SK-N-SH treated with all-trans-retinoic acid at 6 μM for 48 hours (cell line): ENCODE measurements around the gene SPCS2.
"Not testable (repeated sequence)": the region's sequence is repeated elsewhere in the genome, so short reads cannot be mapped to it uniquely, and the experiment has no call there.

ENCODE experiments used
- ATAC-seq: fragments of 200-7000 bp; cut with Tn5 transposase; 3 replicates; pipeline ENCODE4 v1.9.1; 2020; ENCODE audit warnings: mild to moderate bottlenecking, moderate library complexity
- ARNTL ChIP-seq: fragments of 450-650 bp; formaldehyde crosslinking; IDR thresholded peaks from 2 replicates; pipeline ENCODE4 v1.5.0; 2020; ENCODE audit warnings: low read depth, mild to moderate bottlenecking, moderate library complexity, borderline replicate concordance
- BACH2 ChIP-seq: fragments of 250-450 bp; sonication (Bioruptor Pico); IDR thresholded peaks from 2 replicates; pipeline ENCODE4 v1.9.0; 2021; ENCODE audit warnings: mild to moderate bottlenecking, borderline replicate concordance
- CSDC2 ChIP-seq: fragments of 250-450 bp; sonication (Bioruptor Pico); IDR thresholded peaks from 2 replicates; pipeline ENCODE4 v1.5.0; 2020; ENCODE audit warnings: mild to moderate bottlenecking, moderate library complexity
- ESRRG ChIP-seq: fragments of 250-450 bp; sonication (Bioruptor Pico); IDR thresholded peaks from 2 replicates; pipeline ENCODE4 v1.6.1; 2021; ENCODE audit warnings: mild to moderate bottlenecking
- GLIS3 ChIP-seq: fragments of 250-450 bp; sonication (Bioruptor Pico); IDR thresholded peaks from 2 replicates; pipeline ENCODE4 v1.5.0; 2020; ENCODE audit warnings: mild to moderate bottlenecking, moderate library complexity
- ISL1 ChIP-seq: fragments of 250-450 bp; sonication (Bioruptor Pico); IDR thresholded peaks from 2 replicates; pipeline ENCODE4 v2.1.2; 2022; ENCODE audit warnings: mild to moderate bottlenecking, moderate library complexity
- OSR1 ChIP-seq: fragments of 250-450 bp; sonication (Bioruptor Pico); IDR thresholded peaks from 2 replicates; pipeline ENCODE4 v1.8.0; 2022; ENCODE audit warnings: moderate library complexity, mild to moderate bottlenecking, inconsistent platforms
- POU6F1 ChIP-seq: fragments of 250-450 bp; sonication (Bioruptor Pico); IDR thresholded peaks from 2 replicates; pipeline ENCODE4 v1.8.0; 2021; ENCODE audit warnings: low read depth, mild to moderate bottlenecking, moderate library complexity, borderline replicate concordance
- PPARA ChIP-seq: fragments of 250-450 bp; sonication (Bioruptor Pico); IDR thresholded peaks from 2 replicates; pipeline ENCODE4 v1.5.0; 2020; ENCODE audit warnings: mild to moderate bottlenecking, borderline replicate concordance
- RARB ChIP-seq: fragments of 250-450 bp; sonication (Bioruptor Pico); IDR thresholded peaks from 2 replicates; pipeline ENCODE4 v1.8.0; 2021; ENCODE audit warnings: mild to moderate bottlenecking, moderate library complexity
- SNAI2 ChIP-seq: fragments of 250-450 bp; sonication (Bioruptor Pico); IDR thresholded peaks from 2 replicates; pipeline ENCODE4 v1.5.0; 2020; ENCODE audit warnings: mild to moderate bottlenecking, moderate library complexity
- TCF4 ChIP-seq: fragments of 250-450 bp; sonication (Bioruptor Pico); IDR thresholded peaks from 2 replicates; pipeline ENCODE4 v1.8.0; 2021; ENCODE audit warnings: mild to moderate bottlenecking, moderate library complexity, borderline replicate concordance
- TSHZ2 ChIP-seq: fragments of 250-450 bp; sonication (Bioruptor Pico); IDR thresholded peaks from 2 replicates; pipeline ENCODE4 v1.5.0; 2020; ENCODE audit warnings: mild to moderate bottlenecking, moderate library complexity
- ZC3H10 ChIP-seq: fragments of 250-450 bp; sonication (Bioruptor Pico); IDR thresholded peaks from 2 replicates; pipeline ENCODE4 v1.5.1; 2021; ENCODE audit warnings: mild to moderate bottlenecking, moderate library complexity
- ZFP3 ChIP-seq: fragments of 250-450 bp; sonication (Bioruptor Pico); IDR thresholded peaks from 2 replicates; pipeline ENCODE4 v1.5.0; 2020; ENCODE audit warnings: mild to moderate bottlenecking, moderate library complexity
- ZFP30 ChIP-seq: fragments of 450-650 bp; formaldehyde crosslinking; IDR thresholded peaks from 2 replicates; pipeline ENCODE4 v1.5.0; 2022; ENCODE audit warnings: mild to moderate bottlenecking, moderate library complexity
- ZNF70 ChIP-seq: fragments of 450-650 bp; formaldehyde crosslinking; IDR thresholded peaks from 2 replicates; pipeline ENCODE4 v1.5.0; 2020; ENCODE audit warnings: mild to moderate bottlenecking, moderate library complexity
- ZNF8 ChIP-seq: fragments of 450-650 bp; formaldehyde crosslinking; IDR thresholded peaks from 2 replicates; pipeline ENCODE4 v1.5.0; 2020; ENCODE audit warnings: mild to moderate bottlenecking, moderate library complexity
- TF ChIP-seq, protein P1 (sequence below): fragments of 250-450 bp; sonication (Bioruptor Pico); IDR thresholded peaks from 2 replicates; pipeline ENCODE4 v1.8.0; 2020; ENCODE audit warnings: mild to moderate bottlenecking, moderate library complexity, borderline replicate concordance
- TF ChIP-seq, protein P2 (sequence below): fragments of 250-450 bp; sonication (Bioruptor Pico); IDR thresholded peaks from 2 replicates; pipeline ENCODE4 v1.5.1; 2021; ENCODE audit warnings: mild to moderate bottlenecking, moderate library complexity
- TF ChIP-seq, protein P3 (sequence below): fragments of 250-450 bp; sonication (Bioruptor Pico); IDR thresholded peaks from 2 replicates; pipeline ENCODE4 v1.5.1; 2020; ENCODE audit warnings: low read depth, mild to moderate bottlenecking, moderate library complexity

Gene SPCS2

GRCh38 chr11:74989260-74989638, 40.2 kb downstream of the SPCS2 start:
- TF ChIP-seq GLIS3 (CRISPR knock-in tag) (no peak), ZC3H10 (CRISPR knock-in tag) (no peak), PPARA (CRISPR knock-in tag) (no peak), SNAI2 (CRISPR knock-in tag) (no peak), ZNF70 (no peak), ZFP3 (CRISPR knock-in tag) (no peak)
- ATAC-seq = peak; percentile 30

- ATAC-seq = not testable (repeated sequence)
Observed at GRCh38 chr11:74990150-74990549, 41.1 kb downstream of the SPCS2 start.

DNA sequence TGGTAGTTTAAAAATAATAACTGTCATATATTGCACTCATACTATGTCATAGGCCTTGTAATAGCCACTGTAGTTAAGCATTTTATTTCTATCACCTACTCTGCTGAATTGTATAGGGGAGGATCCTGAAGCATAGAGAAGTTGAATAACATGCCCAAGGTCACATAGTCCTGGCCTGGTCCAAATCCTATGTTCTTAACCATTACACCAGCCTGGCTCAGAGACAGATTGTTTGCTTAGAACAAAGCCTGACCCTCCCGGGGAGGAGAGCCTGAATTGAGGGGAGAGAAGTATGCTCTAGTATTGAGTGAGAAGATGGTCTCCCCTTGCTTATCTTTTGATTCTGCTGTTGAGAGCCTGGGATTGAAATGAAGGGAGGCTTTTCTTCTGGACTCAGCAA, 41.9 kb downstream of the SPCS2 start:
- no peak for ATAC-seq
- TF ChIP-seq TCF4 (no peak), ZFP30 (CRISPR knock-in tag) (no peak), ZC3H10 (CRISPR knock-in tag) (no peak), SNAI2 (CRISPR knock-in tag) (no peak), ISL1 (CRISPR knock-in tag) (no peak), POU6F1 (CRISPR knock-in tag) (no peak), ZNF8 (CRISPR knock-in tag) (no peak), TSHZ2 (CRISPR knock-in tag) (no peak), BACH2 (CRISPR knock-in tag) (no peak), GLIS3 (CRISPR knock-in tag) (no peak), PPARA (CRISPR knock-in tag) (no peak), ARNTL (no peak), ZFP3 (CRISPR knock-in tag) (no peak), ESRRG (CRISPR knock-in tag) (no peak), ZNF70 (no peak), CSDC2 (no peak), OSR1 (CRISPR knock-in tag) (no peak)
- TF ChIP-seq, protein P1, sequence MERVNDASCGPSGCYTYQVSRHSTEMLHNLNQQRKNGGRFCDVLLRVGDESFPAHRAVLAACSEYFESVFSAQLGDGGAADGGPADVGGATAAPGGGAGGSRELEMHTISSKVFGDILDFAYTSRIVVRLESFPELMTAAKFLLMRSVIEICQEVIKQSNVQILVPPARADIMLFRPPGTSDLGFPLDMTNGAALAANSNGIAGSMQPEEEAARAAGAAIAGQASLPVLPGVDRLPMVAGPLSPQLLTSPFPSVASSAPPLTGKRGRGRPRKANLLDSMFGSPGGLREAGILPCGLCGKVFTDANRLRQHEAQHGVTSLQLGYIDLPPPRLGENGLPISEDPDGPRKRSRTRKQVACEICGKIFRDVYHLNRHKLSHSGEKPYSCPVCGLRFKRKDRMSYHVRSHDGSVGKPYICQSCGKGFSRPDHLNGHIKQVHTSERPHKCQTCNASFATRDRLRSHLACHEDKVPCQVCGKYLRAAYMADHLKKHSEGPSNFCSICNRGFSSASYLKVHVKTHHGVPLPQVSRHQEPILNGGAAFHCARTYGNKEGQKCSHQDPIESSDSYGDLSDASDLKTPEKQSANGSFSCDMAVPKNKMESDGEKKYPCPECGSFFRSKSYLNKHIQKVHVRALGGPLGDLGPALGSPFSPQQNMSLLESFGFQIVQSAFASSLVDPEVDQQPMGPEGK (CRISPR knock-in tag) = no peak
- TF ChIP-seq, protein P2, sequence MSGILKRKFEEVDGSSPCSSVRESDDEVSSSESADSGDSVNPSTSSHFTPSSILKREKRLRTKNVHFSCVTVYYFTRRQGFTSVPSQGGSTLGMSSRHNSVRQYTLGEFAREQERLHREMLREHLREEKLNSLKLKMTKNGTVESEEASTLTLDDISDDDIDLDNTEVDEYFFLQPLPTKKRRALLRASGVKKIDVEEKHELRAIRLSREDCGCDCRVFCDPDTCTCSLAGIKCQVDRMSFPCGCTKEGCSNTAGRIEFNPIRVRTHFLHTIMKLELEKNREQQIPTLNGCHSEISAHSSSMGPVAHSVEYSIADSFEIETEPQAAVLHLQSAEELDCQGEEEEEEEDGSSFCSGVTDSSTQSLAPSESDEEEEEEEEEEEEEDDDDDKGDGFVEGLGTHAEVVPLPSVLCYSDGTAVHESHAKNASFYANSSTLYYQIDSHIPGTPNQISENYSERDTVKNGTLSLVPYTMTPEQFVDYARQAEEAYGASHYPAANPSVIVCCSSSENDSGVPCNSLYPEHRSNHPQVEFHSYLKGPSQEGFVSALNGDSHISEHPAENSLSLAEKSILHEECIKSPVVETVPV = no peak
- TF ChIP-seq, protein P3, sequence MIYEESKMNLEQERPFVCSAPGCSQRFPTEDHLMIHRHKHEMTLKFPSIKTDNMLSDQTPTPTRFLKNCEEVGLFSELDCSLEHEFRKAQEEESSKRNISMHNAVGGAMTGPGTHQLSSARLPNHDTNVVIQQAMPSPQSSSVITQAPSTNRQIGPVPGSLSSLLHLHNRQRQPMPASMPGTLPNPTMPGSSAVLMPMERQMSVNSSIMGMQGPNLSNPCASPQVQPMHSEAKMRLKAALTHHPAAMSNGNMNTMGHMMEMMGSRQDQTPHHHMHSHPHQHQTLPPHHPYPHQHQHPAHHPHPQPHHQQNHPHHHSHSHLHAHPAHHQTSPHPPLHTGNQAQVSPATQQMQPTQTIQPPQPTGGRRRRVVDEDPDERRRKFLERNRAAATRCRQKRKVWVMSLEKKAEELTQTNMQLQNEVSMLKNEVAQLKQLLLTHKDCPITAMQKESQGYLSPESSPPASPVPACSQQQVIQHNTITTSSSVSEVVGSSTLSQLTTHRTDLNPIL (CRISPR knock-in tag) = no peak

DNA sequence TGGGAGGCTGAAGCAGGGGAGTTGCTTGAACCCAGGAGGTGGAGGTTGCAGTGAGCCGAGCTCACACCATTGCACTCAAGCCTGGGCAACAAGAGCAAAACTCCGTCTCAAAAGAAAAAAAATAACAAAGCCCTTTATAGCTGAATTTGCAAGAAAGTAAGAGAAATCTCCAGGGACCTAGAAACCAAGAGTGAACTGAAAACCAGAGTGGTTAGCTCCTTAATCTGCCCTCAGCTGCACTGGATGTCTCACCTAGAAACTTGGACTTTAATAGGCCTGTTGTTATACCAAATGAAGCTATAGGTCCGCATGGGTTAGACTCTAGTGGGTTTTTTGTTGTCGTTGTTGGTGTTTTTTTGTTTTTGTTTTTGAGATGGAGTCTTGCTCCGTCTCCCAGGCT, 43.8 kb downstream of the SPCS2 start:
- no peak for TF ChIP-seq RARB
- no peak for TF ChIP-seq OSR1 (CRISPR knock-in tag)
- no peak for TF ChIP-seq ESRRG (CRISPR knock-in tag)
- TF ChIP-seq PPARA (CRISPR knock-in tag) = no peak
- no peak for TF ChIP-seq CSDC2
- no peak for ATAC-seq
